Activated CD8-positive, alpha-beta memory T cell treated with anti-CD3 and anti-CD28 coated beads, Interleukin-2, amount 50 U/mL, for 1 hour (primary cell): ENCODE results near the gene IL4.
"Not testable (repeated sequence)": the region's sequence is repeated elsewhere in the genome, so short reads cannot be mapped to it uniquely, and the experiment has no call there.

Source experiments
- DNase-seq: peaks from one replicate; pipeline ENCODE4 v3.0.0-alpha.2; 2020; ENCODE audit errors: extremely low read depth

The IL4 gene

DNA sequence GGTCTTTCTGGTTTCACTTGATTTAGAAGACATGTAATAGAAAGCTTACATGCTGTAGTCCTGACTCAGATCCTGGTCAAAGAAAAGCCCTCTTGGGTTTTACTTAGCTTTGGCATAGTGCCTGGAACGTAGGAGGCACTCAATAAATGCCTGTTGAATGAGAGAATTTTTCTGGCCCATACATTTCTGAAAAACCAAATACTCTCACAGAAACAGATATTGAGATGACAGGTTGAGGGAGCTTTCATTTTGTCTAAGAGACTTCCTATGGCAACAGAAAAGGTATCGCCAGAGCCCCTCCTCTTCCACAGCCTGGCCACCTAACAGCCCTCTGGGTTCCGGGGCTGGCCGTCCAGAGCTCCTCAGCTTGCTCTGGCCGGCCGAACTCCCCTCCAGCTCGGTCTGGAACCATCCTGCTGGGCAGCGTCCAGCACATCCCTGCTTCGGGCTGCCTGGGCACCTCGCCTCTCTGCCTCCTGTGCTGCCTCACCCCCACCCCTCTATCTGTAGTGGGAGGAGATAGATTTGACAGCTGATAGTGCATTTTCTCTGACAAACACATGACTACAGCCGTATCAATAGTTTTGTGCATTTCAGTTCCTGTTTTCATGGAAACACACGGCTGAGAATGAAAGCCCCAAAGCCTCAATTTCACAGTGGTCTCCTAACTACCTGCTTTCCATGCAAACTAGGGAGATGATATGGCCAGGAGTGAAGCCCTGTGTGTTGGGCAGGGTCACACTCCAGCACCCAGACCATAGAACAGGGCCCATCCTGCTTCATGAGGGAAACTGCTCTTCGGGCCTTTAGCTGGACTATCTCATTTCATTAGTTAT, 1.1 kb downstream of the IL4 start:
- DNase-seq: no peak

DNA sequence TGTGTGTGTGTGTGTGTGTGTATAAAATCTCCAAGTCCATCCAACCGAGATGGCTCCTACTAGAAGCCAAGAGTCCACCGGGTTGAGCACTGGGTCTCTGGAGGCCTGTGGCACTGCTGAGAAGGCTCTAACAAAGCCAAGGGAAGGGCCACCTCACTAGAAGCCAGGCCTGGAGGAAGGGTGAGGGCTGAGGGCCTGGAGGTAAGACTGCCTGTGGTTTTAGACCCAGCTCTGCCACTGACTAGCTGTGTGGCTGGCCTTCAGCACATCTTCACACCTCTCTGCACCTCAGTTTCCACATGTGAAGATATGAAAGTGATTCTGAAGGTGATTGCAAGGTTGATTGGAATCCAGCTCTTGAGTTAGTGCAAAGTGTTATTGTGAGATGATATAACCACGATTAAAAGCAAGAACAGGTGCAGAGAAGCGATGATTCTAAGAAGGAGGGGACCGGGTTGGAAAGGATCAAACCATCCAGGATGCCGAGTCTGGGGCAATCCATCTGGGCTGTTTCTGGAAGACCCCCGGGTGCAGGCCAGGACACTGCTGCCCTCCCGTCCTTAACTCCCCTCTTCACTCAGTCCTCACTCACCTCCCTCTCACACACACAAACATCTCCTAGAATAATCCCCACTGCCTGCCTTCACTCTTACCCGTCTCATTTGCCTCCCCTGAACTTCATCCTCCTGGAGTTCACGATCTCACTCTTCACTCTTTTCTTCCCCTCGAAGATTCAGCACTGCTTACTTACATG, 2.3 kb downstream of the IL4 start:
- DNase-seq: no peak

DNA sequence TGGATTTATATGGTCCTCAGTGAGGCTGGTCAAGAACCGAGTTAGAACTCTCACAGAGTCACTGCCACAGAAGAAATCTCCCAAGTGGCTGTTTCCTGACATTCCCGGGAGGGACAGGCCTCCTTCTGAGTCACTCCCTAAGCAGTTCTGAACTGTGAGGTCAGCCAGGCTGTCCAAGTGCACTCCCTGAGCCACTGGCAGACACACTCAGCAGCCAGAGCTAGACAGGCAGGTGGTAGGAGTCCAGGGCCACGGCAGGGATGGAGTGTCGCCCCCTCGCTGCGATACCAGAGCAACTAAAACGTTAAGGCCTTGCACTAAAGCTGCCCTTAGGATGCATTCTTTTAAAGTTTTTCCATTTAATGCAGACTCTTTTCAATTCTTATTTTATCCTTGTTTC, 3.4 kb downstream of the IL4 start:
- DNase-seq: no peak

DNA sequence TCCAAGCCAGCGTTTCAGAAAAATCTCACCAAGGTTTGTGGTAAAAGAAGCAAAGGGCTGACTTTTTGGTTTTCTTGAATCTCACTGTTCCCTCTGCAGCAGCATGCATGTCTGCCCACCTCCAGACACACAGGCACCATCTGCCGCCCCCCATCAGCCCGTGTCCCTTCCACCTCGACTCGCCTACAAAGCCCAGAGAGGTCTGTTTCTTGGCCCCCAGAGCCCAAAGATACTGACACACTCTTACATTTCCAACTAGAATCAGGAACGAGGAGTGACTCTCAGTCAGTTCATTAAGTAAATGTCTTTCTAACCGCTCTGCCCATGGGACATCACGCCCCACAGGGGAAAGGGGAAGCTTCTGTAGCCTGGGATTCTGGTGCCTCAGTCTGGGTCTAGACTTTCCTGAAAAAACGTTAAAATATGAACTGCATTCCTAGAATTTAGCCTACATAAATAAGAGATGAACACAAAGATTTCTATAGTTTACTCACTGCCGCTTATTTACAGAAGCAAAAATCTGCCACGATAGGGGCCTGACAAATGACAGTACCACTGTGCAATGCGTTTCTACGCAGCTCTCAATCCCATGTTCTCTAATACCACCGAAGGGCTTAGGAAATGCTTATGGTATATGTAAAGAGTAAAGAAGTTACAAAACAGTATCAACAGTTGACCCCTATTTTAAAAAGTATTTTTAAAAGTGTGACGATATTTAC, 4.1 kb downstream of the IL4 start:
- DNase-seq: no peak

DNA sequence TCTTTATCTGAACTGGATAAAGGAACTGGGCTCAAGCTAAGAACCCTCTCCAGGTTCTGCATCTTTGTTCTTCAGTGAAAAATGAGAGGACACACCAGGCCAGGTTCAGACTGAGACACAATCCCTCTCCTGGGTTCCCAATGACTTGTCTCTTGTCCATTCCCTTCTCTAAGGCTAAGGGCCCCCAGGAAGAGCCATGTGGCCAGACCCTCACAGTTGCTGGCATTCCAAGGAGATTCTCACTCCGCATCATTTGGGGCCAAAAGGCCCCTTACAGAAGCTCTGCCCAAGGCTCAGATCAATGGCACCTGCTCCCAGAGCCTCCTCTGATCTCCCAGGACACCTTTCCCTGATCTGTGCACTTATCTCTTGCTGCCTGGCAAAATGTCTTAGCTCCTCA, 4.9 kb downstream of the IL4 start:
- no peak for DNase-seq

DNA sequence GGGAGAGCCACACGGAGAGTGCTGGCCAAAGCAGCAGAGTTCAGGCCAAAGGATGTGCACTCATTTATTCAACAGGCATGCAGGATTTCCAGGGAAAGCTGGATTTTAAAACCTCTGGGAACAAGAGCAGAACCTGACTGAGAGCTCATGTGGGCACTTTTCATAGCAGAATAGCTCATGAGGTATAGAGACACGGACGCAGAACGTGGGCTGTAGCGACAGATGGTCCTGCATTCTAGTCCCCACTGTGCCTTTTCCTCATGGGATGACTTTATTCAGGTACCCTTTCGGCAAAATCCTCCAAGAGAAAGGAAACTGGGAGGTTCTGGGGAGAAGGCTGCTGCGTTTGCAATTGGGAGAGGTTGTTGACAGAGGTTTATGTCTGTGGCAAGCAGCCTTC, 5.4 kb downstream of the IL4 start:
- no peak for DNase-seq

DNA sequence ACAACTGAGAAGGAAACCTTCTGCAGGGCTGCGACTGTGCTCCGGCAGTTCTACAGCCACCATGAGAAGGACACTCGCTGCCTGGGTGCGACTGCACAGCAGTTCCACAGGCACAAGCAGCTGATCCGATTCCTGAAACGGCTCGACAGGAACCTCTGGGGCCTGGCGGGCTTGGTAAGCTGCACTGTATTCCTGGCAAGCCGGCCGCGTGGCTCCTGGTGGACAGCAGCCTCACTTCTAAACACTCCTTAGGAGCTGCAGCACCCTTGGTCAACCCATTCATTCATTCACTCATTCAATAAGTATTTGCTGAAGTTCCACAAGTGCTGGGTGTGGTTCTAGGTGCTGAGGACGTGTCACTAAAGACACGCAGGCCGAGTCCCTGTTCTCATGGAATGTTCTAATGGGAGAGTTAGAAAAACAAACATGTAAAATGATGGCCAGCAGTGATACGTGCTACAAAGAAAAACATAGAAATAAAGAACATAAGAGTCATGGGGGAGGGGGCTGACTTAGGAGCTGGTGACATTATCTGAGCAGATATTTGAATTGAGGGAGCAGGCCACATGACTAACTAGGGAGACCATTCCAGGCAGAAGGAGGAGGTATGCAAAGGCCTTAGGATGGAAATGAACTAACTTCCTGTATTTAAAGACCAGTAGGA, 6.1 kb downstream of the IL4 start:
- no peak for DNase-seq

DNA sequence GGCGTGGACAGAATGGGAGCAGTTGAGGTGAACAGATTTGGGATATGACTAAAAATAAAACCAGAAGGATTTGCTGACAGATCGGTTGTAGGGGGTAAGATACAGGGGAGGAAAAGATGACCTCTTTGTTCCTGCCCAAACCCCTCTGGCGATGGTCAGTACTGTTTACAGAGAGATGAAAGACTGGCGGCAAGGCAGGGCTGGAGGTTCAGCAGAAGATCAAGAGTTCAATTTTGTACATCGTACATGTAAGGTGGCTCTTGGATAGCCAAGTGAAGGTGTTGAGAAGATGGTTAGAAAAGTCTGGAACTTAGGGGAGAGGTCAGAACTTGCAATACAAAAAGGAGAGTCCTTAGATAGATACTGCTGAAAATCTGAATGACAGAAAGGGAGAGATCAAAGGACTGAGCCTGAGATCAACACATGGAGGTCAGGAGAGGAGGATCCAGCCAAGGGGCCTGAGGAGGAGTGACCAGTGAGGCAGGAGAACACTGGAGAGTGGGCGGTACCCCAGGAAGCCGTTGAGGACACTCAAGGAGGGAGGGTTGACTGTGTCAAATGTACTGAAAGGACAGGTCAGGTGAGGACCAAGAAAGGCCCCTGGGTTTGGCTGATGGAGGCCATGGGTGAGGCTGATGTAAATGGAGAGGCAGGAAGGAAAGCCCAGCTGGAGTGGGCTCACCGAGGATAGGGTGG, 7.1 kb downstream of the IL4 start:
- DNase-seq: no peak

DNA sequence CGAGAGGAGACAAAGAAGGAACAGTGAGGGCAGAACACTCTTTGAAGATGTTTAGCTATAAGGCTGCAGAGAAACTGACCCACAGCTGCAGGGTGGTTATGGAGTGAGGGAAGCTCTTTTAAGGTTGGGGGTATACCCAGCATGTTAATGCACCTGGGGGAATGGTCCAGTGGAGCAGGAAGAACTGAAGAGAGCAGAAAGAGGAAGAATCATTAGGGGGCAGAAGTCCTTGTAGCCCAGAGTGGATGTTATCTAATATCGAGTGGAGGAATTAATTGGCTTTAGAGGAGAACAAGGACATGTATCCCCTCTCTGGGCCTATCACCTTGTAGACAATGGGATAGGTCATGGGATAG, 7.7 kb downstream of the IL4 start:
- DNase-seq: no peak

DNA sequence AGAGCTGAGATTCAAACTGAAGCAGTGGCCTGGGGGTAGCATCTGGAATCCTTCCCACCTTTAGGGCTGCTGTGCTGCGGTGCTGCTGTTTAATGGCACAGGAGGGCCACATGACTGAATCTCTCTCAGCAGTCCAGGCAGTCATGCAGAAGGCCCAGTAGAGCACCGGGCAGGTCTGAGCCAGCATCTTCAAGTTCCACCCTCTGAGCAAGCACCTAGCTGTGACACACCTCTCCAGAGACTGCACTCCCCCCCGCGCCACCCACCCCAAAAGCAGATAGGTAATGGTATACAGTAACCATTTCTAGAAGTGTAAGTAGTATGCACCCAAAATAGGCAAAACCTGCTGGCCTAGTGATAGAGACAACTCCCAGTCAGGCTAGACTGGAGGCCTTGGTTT, 8.2 kb downstream of the IL4 start:
- no peak for DNase-seq

DNA sequence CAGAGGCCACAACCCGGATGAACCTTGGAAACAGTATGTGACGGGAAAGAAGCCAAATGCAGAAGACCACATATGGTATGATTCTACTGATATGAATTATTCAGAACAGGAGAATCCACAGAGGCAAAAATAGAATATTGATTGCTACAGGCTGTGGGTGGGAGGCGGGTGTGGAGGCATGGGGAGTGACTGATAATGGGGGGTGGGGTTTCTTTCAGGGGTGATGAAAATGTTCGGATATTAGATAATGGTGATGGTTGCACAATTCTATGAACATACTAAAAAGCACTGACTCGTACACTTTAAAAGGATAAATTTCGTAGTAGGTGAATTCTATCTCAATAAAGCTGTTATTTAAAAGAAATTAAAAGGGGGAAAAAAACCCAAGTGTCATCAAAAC, 10.7 kb downstream of the IL4 start:
- no peak for DNase-seq

DNA sequence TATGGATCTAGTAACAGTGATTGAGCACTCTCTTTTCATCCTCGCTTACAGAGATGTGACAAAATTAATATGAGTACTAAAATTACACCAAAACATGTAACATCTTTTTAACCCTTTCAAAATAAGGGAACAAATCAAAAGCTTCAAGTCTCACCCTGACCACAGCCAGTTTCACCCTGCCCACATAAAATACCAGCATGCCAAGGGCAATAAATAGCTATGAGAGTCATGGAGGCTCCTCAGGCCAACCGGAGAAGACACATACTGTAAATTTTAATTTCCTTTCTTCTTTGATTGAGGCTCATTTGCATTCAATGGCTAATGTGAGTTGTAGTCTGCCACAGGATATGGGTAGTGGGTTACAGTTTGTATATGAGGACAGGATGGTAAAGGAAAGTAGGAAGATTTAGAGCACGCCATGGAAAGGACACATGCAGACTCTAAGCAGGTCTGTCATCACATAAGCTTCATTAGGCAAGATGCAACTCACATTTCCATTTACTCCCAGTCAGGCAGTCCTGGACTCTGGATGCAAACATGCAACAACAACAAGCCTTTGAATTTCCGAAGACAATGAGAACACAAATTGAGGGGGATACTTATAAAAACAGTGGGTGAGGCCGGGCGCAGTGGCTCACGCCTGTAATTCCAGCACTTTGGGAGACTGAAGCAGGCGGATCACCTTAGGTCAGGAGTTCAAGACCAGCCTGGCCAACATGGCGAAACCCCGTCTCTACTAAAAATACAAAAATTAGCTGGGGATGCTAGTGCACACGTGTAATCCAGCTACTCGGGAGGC, 11.3 kb downstream of the IL4 start:
- DNase-seq: no peak

DNA sequence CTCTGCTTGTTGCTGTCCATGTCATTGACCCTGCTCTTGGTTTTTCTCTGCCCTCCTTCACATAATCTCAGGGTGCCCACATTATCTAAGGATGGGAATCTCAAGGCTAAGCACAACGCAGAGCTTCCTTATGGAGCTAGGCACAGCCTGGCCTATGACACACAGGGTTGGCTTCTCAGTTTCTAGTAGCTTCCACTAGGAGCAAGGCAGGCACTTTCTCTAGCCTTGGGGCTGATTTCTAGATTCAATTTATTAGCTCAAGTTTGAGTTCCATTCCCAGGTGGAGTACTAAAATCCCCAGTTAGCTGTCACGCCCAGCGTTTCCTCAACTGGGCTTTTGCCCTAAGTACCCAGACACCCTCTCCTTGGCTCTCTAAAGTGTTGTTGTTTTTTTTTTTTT, 12.4 kb downstream of the IL4 start:
- DNase-seq: no peak

DNA sequence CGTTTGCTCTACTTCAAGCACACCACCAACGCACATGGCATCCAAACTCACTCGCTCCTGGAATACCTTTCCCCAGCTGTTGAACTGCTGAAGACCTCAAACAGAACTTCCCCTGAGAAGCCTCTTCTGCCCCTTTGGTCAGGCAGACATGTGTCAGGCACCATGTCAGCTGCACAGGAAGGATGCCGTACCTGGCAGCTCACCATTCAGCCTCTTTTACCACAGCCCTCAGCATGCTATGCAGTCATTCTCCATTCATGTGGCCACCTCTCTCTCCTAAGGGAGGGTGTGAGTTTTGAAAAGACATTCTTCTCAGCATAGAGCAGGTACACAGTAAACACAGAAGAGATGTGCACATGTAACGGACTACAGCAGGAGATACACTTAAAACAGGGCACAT, 14.2 kb downstream of the IL4 start:
- no peak for DNase-seq

DNA sequence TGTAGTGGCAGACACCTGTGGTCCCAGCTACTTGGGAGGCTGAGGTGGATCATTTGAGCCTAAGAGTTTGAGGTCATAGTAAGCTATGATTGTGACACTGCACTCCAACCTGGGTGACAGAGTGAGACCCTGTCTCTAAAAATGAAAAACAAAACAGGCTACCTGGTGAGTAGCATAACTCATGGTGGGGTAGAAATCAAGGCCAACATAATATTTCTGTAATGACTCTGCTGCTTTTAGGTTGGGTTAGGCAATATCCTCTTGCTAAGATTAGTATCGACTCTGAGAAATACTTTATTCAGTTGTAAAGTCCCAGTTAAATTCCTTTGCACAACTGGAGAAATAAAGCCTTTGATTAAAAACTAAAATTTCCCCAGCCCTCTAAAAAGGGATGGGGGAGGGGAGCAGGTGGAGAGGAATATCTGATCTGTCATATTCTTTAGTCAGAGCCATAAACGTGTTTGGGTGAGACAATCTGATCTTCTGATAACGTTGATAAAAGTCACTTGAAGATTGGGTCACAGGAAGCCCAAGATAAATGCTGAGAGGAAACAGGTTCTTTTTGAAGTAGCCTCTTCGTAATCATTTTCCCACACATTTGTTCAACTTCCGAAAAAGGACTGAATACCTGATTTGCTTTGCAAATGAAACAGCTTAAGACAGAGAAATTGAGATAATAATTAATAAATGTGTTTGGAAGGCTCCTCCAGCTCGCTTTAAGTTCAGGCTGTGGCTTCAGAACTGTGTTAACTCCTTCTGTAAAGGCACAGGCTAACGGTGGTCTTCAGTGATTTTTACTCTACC, 14.9 kb downstream of the IL4 start:
- no peak for DNase-seq

DNA sequence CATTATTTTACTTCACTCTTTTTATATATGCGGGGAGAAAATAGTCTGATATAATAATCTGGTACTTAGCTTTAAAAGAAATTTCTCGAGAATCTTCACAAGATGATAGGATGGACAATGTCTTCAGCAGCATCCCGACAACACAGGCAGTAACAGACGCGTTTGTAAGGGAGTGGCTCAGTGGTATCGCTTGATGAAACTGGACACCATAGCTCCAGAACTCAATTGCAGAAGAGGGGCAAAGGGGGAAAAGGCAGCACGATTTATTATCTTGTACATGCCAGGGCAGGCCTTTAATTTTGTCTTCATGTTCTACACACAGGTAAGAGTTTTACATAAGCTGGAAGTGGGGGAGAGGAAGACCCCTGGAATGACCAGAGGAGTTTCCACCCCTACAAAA, 15.7 kb downstream of the IL4 start:
- DNase-seq: no peak

DNA sequence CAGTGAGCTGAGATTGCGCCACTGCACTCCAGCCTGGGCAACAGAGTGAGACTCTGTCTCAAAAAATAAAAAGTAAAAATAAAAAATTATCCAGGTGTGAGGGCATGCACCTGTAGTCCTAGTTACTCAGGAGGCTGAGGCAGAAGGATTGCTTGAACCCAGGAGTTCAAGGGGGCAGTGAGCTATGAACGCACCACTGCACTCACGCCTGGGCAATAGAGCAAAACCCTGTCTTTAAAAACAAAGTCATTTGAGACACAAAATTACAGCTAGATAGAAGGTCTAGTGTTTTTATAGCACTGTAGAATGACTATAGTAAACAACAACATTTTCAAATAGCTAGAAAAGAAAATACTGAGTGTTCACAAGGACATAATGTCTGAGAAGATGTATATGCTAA, 16.4 kb downstream of the IL4 start:
- DNase-seq: no peak

DNA sequence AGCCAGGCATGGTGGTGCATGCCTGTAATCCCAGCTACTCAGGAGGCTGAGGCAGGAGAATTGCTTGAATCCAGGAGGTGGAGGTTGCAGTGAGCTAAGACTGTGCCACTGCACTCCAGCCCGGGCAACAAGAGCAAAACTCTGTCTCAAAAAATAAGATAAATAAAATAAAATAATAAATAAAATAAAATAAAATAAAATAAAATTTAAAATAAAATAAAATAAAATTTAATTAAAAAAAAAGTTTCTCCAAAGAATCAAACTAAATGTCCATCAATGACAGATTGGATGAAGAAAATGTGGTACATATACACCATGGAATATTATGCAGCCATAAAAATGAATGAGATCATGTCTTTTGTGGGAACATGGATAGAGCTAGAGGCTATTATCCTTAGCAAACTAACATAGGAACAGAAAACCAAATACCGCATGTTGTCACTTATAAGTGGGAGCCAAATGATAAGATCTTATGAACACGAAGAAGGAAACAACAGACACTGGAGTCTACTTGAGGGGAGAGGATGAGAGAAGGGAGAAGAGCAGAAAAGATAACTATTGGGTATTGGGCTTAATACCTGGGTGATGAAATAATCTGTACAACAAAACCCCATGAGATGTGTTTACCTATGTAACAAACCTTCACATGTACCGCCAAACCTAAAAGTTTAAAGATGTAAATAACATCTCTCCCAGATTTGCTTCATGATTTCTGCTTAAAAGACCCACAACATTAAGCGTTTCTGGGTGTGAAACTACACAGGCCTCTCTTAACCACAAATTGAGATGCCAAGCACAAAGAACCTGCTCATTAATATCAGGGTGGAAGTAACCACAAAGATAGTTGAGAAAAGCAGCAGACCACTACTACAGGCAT, 18.2 kb downstream of the IL4 start:
- DNase-seq: not testable (repeated sequence)

DNA sequence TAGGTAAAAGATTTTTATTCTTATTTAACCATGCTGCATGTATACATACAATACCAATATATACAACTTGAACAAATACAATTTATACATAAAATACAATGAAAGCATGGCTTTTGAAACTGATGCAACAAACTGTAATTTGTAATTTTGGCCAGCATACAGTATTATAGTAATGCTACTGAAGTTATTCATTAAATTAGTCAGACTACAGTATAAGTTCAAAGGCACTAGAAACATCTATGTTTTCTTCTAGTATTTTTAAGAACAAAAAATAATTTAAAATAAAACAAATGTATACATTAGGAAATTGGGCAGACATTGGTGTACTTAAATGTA, 18.8 kb downstream of the IL4 start:
- no peak for DNase-seq
